ENCODE measurements around the gene SMIM35. TPM values are rescaled to one million over a fixed set of nuclear protein-coding genes. Genes with fewer than 3 reads are reported as not detected.

The SMIM35 gene
- total RNA-seq, 4 donors from 2014 or later, result not detected

GRCh38 chr11:118099838-118100556 is 13.2 kb upstream of the SMIM35 start:
- H3K4me3 ChIP-seq, result no peak overlapping the region
- H3K36me3 ChIP-seq, result peaks cover 0 to 8% (median 0%) of the 10 kb centered on the region in 3 donors
- no peaks in the 10 kb centered on the region for H3K9me3 ChIP-seq
- H3K27ac ChIP-seq, result no peak overlapping the region
- no peak for DNase-seq
- TF ChIP-seq CTCF (IDR thresholded peaks at IDR 0.05) (no peak), POLR2A (IDR thresholded peaks at IDR 0.05) (no peak)
- no peaks in the 10 kb centered on the region for H3K4me1 ChIP-seq
- no peaks in the 10 kb centered on the region for H3K27me3 ChIP-seq

GRCh38 chr11:118098996-118099837 is 12.5 kb upstream of the SMIM35 start:
- TF ChIP-seq CTCF (IDR thresholded peaks at IDR 0.05), result no peak
- TF ChIP-seq POLR2A (IDR thresholded peaks at IDR 0.05), result no peak
- no peaks in the 10 kb centered on the region for H3K27me3 ChIP-seq
- DNase-seq, result peak in 1 of 3 donors; percentile 36
- H3K9me3 ChIP-seq, result no peaks in the 10 kb centered on the region
- H3K4me3 ChIP-seq, result no peak overlapping the region
- no peaks in the 10 kb centered on the region for H3K4me1 ChIP-seq
- peaks cover 0 to 8% (median 0%) of the 10 kb centered on the region in 3 donors for H3K36me3 ChIP-seq
- no peak overlapping the region for H3K27ac ChIP-seq

GRCh38 chr11:118095967-118096367 is 9.2 kb upstream of the SMIM35 start:
- Histone ChIP-seq H3K4me1 (peaks cover 0 to 4% (median 0%) of the 10 kb centered on the region in 4 donors), H3K36me3 (peaks cover 0 to 8% (median 0%) of the 10 kb centered on the region in 3 donors), H3K4me3 (no peak overlapping the region), H3K27me3 (no peaks in the 10 kb centered on the region), H3K27ac (no peak overlapping the region), H3K9me3 (no peaks in the 10 kb centered on the region)
- DNase-seq, result no peak
- TF ChIP-seq POLR2A (IDR thresholded peaks at IDR 0.05) (no peak), CTCF (IDR thresholded peaks at IDR 0.05) (no peak)

- H3K9me3 ChIP-seq, result no peaks in the 10 kb centered on the region
- TF ChIP-seq CTCF (IDR thresholded peaks at IDR 0.05) (no peak), POLR2A (IDR thresholded peaks at IDR 0.05) (no peak)
- H3K36me3 ChIP-seq, result peaks cover 0 to 8% (median 0%) of the 10 kb centered on the region in 3 donors
- DNase-seq, result no peak
- no peak overlapping the region for H3K27ac ChIP-seq
- H3K27me3 ChIP-seq, result no peaks in the 10 kb centered on the region
- no peak overlapping the region for H3K4me3 ChIP-seq
- H3K4me1 ChIP-seq, result peaks cover 0 to 7% (median 0%) of the 10 kb centered on the region in 4 donors
Observed at GRCh38 chr11:118095493-118095892, 8.7 kb upstream of the SMIM35 start.

GRCh38 chr11:118092907-118093571 is 6.3 kb upstream of the SMIM35 start:
- no peak for DNase-seq
- peaks cover 0 to 7% (median 0%) of the 10 kb centered on the region in 4 donors for H3K4me1 ChIP-seq
- no peaks in the 10 kb centered on the region for H3K36me3 ChIP-seq
- no peaks in the 10 kb centered on the region for H3K27me3 ChIP-seq
- H3K9me3 ChIP-seq, result no peaks in the 10 kb centered on the region
- TF ChIP-seq POLR2A (IDR thresholded peaks at IDR 0.05) (no peak), CTCF (IDR thresholded peaks at IDR 0.05) (no peak)
- H3K4me3 ChIP-seq, result no peak overlapping the region
- H3K27ac ChIP-seq, result no peak overlapping the region
